Measurements from ENCODE around the gene KRT7.

- TF ChIP-seq, protein P1, sequence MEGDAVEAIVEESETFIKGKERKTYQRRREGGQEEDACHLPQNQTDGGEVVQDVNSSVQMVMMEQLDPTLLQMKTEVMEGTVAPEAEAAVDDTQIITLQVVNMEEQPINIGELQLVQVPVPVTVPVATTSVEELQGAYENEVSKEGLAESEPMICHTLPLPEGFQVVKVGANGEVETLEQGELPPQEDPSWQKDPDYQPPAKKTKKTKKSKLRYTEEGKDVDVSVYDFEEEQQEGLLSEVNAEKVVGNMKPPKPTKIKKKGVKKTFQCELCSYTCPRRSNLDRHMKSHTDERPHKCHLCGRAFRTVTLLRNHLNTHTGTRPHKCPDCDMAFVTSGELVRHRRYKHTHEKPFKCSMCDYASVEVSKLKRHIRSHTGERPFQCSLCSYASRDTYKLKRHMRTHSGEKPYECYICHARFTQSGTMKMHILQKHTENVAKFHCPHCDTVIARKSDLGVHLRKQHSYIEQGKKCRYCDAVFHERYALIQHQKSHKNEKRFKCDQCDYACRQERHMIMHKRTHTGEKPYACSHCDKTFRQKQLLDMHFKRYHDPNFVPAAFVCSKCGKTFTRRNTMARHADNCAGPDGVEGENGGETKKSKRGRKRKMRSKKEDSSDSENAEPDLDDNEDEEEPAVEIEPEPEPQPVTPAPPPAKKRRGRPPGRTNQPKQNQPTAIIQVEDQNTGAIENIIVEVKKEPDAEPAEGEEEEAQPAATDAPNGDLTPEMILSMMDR (IDR thresholded peaks at IDR 0.05 in 2 of 3, conservative IDR thresholded peaks at IDR 0.05 in 1 of 3; ENCODE audit: insufficient read depth in 2 of 3, low read depth in 1 of 3, low read length in 3 of 3) = no peak
- TF ChIP-seq, protein P2, sequence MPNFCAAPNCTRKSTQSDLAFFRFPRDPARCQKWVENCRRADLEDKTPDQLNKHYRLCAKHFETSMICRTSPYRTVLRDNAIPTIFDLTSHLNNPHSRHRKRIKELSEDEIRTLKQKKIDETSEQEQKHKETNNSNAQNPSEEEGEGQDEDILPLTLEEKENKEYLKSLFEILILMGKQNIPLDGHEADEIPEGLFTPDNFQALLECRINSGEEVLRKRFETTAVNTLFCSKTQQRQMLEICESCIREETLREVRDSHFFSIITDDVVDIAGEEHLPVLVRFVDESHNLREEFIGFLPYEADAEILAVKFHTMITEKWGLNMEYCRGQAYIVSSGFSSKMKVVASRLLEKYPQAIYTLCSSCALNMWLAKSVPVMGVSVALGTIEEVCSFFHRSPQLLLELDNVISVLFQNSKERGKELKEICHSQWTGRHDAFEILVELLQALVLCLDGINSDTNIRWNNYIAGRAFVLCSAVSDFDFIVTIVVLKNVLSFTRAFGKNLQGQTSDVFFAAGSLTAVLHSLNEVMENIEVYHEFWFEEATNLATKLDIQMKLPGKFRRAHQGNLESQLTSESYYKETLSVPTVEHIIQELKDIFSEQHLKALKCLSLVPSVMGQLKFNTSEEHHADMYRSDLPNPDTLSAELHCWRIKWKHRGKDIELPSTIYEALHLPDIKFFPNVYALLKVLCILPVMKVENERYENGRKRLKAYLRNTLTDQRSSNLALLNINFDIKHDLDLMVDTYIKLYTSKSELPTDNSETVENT (CRISPR knock-in tag; IDR thresholded peaks at IDR 0.05) = no peak
- TF ChIP-seq MTF1 (CRISPR knock-in tag; IDR thresholded peaks at IDR 0.05; ENCODE audit: borderline replicate concordance) = no peak
Measured at GRCh38 chr12:52248541-52249461, 15.8 kb downstream of the KRT7 start.

Measured in K562 (cell line).